CD4-positive, CD25-positive, alpha-beta regulatory T cell (primary cell): ENCODE measurements around the gene SPRY1. TPM values are rescaled to one million over a fixed set of nuclear protein-coding genes. Genes with fewer than 3 reads are reported as not detected.

Source experiments
- ATAC-seq, 2 donors: fragments of 150-1000 bp; cut with Tn5 transposase; one replicate each; pipeline ENCODE4 v1.10.0; 2021; ENCODE audit warnings: low read depth in 2 of 2, moderate number of reproducible peaks in 2 of 2, moderate library complexity in 1 of 2
- DNase-seq, 3 donors: peaks; one replicate each; pipeline versions ENCODE4 v3.0.0 to v3.0.0-alpha.2; 2012 to 2022; ENCODE audit warnings: mixed read lengths in 1 of 3
- H3K27ac ChIP-seq: one replicate; pipeline ENCODE4 v1.7.0; 2013; ENCODE audit warnings: mild to moderate bottlenecking, low read length; ENCODE audit not compliant: insufficient read depth, poor library complexity, severe bottlenecking
- H3K27me3 ChIP-seq: one replicate; pipeline ENCODE4 v1.7.0; 2013; ENCODE audit warnings: low read length; ENCODE audit not compliant: control insufficient read depth, insufficient read depth
- H3K36me3 ChIP-seq: one replicate; pipeline ENCODE4 v1.7.0; 2013; ENCODE audit warnings: mild to moderate bottlenecking, low read length, moderate library complexity; ENCODE audit not compliant: control insufficient read depth, insufficient read depth
- H3K4me1 ChIP-seq: 2 replicates; pipeline ENCODE4 v1.7.0; 2013; ENCODE audit warnings: mild to moderate bottlenecking, low read length; ENCODE audit not compliant: insufficient read depth, control insufficient read depth, poor library complexity, severe bottlenecking
- H3K4me3 ChIP-seq: one replicate; pipeline ENCODE4 v1.7.0; 2013; ENCODE audit warnings: low read depth, mild to moderate bottlenecking, low read length, moderate library complexity
- H3K9me3 ChIP-seq, 2 experiments: 1 replicate in 1 of 2; 2 replicates in 1 of 2; pipeline ENCODE4 v1.7.0; 2013; ENCODE audit warnings: low read length in 2 of 2, mild to moderate bottlenecking in 1 of 2, moderate library complexity in 1 of 2; ENCODE audit not compliant: control insufficient read depth in 2 of 2
- H3K27ac Mint-ChIP-seq, 3 donors: one replicate each; pipeline ENCODE4 v1.8.0; 2020 to 2022; ENCODE audit warnings: mild to moderate bottlenecking in 3 of 3, mixed read lengths in 3 of 3, moderate library complexity in 2 of 3
- H3K27me3 Mint-ChIP-seq: one replicate; pipeline ENCODE4 v1.8.0; 2022; ENCODE audit warnings: mild to moderate bottlenecking, mixed read lengths
- H3K36me3 Mint-ChIP-seq: one replicate; pipeline ENCODE4 v1.8.0; 2020; ENCODE audit warnings: mixed read lengths
- H3K4me1 Mint-ChIP-seq, 4 donors: one replicate each; pipeline ENCODE4 v1.8.0; 2020 to 2022; ENCODE audit warnings: mixed read lengths in 4 of 4, mild to moderate bottlenecking in 1 of 4
- H3K4me3 Mint-ChIP-seq, 4 donors: one replicate each; pipeline ENCODE4 v1.8.0; 2020 to 2022; ENCODE audit warnings: mild to moderate bottlenecking in 4 of 4, mixed read lengths in 4 of 4, moderate library complexity in 3 of 4
- H3K9me3 Mint-ChIP-seq, 7 donors: one replicate each; pipeline ENCODE4 v1.8.0; 2020 to 2022; ENCODE audit warnings: mixed read lengths in 7 of 7, mild to moderate bottlenecking in 3 of 7, moderate library complexity in 2 of 7
- polyA plus RNA-seq, 4 donors: library from polyadenylated mRNA; unstranded; fragments of 300-500 nt; fragmentation: Illumina TruSeq; gene quantifications; one replicate each; pipeline ENCODE4 v1.2.3, GENCODE V29; 2021
- total RNA-seq: library from RNA; stranded (reverse); gene quantifications from one replicate; pipeline ENCODE4 v1.2.3, GENCODE V29; 2022

SPRY1 gene
- total and polyA plus RNA-seq, 5 donors from 2014 or later = 2.0 to 6.4 (median 4.4) TPM

DNA sequence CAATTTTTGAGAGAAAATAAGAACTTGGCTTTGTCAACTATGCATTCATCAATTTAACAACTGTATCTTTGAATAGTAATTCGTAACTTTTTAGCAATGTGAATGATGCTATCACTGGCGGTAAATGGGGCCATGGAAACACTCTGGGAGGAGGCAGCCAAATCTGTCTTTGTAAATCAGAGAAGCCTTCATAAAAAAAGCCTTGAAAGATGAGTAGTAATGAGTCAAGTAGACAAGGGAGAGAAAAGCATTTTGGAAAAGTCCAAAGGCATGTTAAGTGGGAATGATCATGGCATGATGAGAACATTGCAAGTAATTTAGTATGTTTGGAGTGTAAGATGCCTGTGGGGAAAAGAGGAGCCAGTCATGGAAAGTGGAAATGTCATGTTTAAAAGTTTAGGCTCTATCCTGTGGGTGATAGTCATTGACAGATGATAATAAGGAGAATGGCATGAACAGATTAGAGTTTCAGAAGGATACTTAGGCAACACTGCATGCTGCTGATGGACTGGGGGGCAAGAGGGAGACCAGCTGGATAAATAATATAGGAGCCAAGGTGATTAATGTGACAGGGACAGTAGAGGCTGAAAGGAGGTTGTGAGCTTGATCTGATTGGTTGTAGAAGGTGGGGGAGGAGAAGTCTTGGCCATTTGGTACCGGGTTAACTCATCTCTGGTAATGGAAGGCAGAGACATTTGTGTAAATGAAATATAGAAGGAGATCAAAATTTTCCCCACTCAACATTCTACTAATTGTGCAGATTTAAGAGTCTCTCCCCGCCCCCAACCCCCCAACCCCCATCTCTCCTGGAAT, 16.3 kb downstream of the SPRY1 start:
- H3K4me1 Mint-ChIP-seq = peaks cover 6 to 20% (median 12%) of the 10 kb centered on the region in 4 donors
- ATAC-seq (no peak), DNase-seq (no peak)
- H3K27ac Mint-ChIP-seq = peak overlapping the region in 2 of 3 donors; percentile 45 to 77
- H3K36me3 ChIP-seq = no peaks in the 10 kb centered on the region
- H3K27ac ChIP-seq = no peak overlapping the region
- peaks cover 0 to 3% (median 0%) of the 10 kb centered on the region in 7 donors for H3K9me3 Mint-ChIP-seq
- H3K27me3 ChIP-seq = no peaks in the 10 kb centered on the region
- peaks cover 4% of the 10 kb centered on the region for H3K36me3 Mint-ChIP-seq
- no peak overlapping the region for H3K4me3 Mint-ChIP-seq
- no peaks in the 10 kb centered on the region for H3K9me3 ChIP-seq
- H3K27me3 Mint-ChIP-seq = no peaks in the 10 kb centered on the region
- no peaks in the 10 kb centered on the region for H3K4me1 ChIP-seq
- H3K4me3 ChIP-seq = no peak overlapping the region

DNA sequence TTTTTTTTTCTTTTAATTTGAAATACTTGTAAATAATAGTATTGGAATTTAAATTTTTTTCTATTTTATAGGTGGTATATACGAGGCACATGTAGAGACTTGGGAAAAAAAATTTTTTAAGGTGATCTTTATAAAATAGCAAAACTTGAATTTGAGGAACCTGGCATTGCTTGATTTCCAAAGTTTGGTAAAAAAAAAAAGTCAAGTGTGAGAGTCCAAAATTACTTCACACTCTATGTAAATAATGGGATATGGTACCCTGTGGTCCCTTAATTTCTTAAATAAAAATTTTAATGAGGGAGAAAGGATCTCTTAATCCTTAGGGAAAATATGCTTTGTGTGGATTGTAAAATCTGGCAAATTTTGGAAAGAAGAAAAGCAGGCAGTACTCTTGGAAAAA, 19.0 kb downstream of the SPRY1 start:
- DNase-seq (no peak), ATAC-seq (no peak)
- Histone ChIP-seq H3K4me1 (no peaks in the 10 kb centered on the region), H3K27me3 (no peaks in the 10 kb centered on the region), H3K27ac (no peak overlapping the region), H3K4me3 (no peak overlapping the region), H3K9me3 (no peaks in the 10 kb centered on the region), H3K36me3 (no peaks in the 10 kb centered on the region)
- Mint-ChIP-seq H3K27me3 (peaks cover 4% of the 10 kb centered on the region), H3K36me3 (peaks cover 4% of the 10 kb centered on the region), H3K4me3 (no peak overlapping the region), H3K4me1 (peaks cover 6 to 33% (median 14%) of the 10 kb centered on the region in 4 donors), H3K27ac (no peak overlapping the region), H3K9me3 (peaks cover 0 to 3% (median 0%) of the 10 kb centered on the region in 7 donors)

DNA sequence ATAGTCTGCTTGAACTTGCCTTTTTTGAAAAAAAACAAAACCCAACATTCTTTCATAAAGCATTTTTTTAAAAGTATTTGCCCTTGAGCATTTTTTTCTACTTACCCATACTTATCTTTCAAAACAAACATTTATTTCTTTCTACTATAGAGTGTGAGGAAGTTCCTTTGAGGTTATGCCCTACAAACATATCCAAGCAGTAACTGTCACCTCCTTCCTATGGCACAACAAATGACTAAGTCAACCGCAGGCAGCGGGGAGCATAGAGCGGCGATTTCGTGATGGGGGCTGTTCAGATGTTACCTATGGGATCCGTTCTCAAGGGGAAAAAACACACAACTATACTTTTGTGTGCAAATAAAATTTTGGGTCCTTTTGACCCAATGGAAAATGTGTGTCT, 19.4 kb downstream of the SPRY1 start:
- Mint-ChIP-seq H3K4me1 (peaks cover 6 to 35% (median 16%) of the 10 kb centered on the region in 4 donors), H3K27ac (no peak overlapping the region), H3K9me3 (peaks cover 0 to 3% (median 0%) of the 10 kb centered on the region in 7 donors), H3K27me3 (peaks cover 4% of the 10 kb centered on the region), H3K4me3 (no peak overlapping the region), H3K36me3 (peaks cover 4% of the 10 kb centered on the region)
- Histone ChIP-seq H3K27me3 (no peaks in the 10 kb centered on the region), H3K4me1 (no peaks in the 10 kb centered on the region), H3K9me3 (no peaks in the 10 kb centered on the region), H3K4me3 (no peak overlapping the region), H3K36me3 (no peaks in the 10 kb centered on the region), H3K27ac (no peak overlapping the region)
- DNase-seq (peak in 1 of 3 donors; percentile 13), ATAC-seq (peak in 1 of 2 donors; percentile 44)

DNA sequence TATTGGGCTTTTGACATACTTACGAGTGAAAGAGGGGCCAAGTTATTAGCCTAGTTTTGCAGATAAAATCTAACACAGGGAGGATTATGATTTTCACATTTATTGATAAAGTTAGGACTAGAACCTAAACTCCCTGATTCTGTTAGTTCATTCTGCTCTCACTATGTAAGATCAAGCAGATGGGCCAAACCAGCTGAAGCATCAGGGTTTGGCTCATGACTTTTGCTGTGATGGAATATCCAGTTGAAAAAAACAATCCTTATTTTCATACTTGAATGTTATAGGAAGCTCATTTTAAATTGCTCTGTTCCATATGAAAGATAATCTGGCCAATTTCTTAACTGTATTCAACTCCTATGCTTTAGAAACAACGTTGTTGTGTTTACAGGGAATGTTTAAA, 21.2 kb downstream of the SPRY1 start:
- Mint-ChIP-seq H3K36me3 (peaks cover 4% of the 10 kb centered on the region), H3K4me1 (peaks cover 10 to 42% (median 21%) of the 10 kb centered on the region in 4 donors), H3K9me3 (peaks cover 0 to 3% (median 0%) of the 10 kb centered on the region in 7 donors), H3K27me3 (peaks cover 4% of the 10 kb centered on the region), H3K27ac (no peak overlapping the region), H3K4me3 (no peak overlapping the region)
- no peak overlapping the region for H3K4me3 ChIP-seq
- H3K9me3 ChIP-seq = no peaks in the 10 kb centered on the region
- no peak overlapping the region for H3K27ac ChIP-seq
- DNase-seq = no peak
- H3K4me1 ChIP-seq = peaks cover 3% of the 10 kb centered on the region
- no peak for ATAC-seq
- no peaks in the 10 kb centered on the region for H3K36me3 ChIP-seq
- no peaks in the 10 kb centered on the region for H3K27me3 ChIP-seq

DNA sequence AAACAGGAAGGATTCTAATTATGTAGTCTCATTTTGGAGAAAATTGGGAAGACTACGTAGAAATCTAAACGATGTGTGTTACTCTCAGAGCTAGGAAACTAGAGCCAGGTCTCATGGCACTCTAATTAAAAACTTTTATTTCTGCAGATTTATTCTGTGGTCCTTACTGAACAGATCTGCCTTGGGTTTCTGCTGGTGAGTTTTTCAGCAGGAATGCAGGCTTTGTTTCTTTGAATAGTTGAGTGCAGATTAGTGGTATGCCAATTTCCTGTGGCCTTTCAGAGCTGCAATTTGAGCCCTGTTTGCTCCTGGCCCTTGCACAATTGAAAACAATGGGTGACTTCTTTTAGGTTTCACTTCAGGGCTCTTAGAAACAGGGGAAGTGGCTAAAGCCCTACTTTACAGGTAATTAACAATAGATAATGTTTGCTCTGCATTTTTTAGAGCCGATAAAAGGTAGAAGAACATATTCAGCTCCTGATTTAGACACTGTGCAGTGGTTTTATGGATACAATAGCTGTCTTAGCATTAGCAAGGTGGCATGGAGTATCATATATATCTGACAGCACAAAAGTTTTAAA, 21.8 kb downstream of the SPRY1 start:
- no peaks in the 10 kb centered on the region for H3K27me3 ChIP-seq
- peaks cover 0 to 3% (median 0%) of the 10 kb centered on the region in 7 donors for H3K9me3 Mint-ChIP-seq
- no peak overlapping the region for H3K4me3 ChIP-seq

DNA sequence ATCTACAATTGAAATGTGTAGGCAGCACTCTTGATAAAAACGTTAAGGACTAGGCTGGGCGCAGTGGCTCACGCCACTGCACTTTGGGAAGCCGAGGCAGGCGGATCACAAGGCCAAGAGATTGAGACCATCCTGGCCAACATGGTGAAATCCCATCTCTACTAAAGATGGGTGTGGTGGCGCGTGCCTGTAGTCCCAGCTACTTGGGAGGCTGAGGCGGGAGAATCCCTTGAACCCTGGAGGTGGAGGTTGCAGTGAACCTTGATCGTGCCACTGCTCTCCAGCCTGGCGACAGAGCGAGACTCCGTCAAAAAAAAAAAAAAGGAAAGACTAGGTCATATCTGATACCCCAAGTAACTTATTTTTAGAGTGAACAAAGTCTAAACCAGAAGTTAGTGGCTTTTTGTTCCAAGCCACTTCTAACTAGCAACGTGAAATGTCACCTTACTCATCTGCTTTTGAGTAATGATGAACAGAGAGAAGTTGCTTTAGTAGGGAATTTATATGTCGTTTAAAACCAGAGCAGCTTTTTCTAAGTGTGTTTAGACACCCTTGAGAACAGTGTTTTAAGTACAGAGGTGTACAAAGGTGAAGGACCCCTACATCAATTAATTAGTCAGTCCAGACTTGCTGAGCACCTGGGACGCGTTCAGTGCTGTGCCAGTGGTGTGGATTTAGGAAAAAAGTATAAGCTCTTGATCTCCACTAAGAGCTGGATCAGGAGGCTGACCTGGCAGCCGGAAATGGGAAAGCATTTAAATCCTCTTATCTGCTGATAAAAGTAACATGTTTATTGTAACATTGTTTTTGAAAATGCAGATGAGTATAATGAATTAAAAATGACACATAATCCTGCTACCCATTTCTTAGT, 23.5 kb downstream of the SPRY1 start:
- peaks cover 3% of the 10 kb centered on the region for H3K4me1 ChIP-seq
- Mint-ChIP-seq H3K27me3 (peaks cover 8% of the 10 kb centered on the region), H3K27ac (no peak overlapping the region), H3K36me3 (no peaks in the 10 kb centered on the region), H3K4me1 (peaks cover 7 to 43% (median 18%) of the 10 kb centered on the region in 4 donors), H3K4me3 (peak overlapping the region in 1 of 4 donors; percentile 68), H3K9me3 (peaks cover 0 to 1% (median 0%) of the 10 kb centered on the region in 7 donors)
- ATAC-seq = no peak
- no peak overlapping the region for H3K27ac ChIP-seq
- no peak for DNase-seq
- H3K9me3 ChIP-seq = no peaks in the 10 kb centered on the region
- no peaks in the 10 kb centered on the region for H3K36me3 ChIP-seq
- H3K27me3 ChIP-seq = no peaks in the 10 kb centered on the region
- no peak overlapping the region for H3K4me3 ChIP-seq

More for the DNA sequence above, 21.8 kb downstream of the SPRY1 start:
- H3K4me3 Mint-ChIP-seq = no peak overlapping the region
- DNase-seq (peak in 1 of 3 donors; percentile 36), ATAC-seq (no peak)
- H3K36me3 Mint-ChIP-seq = no peaks in the 10 kb centered on the region
- peaks cover 7 to 39% (median 18%) of the 10 kb centered on the region in 4 donors for H3K4me1 Mint-ChIP-seq
- no peaks in the 10 kb centered on the region for H3K36me3 ChIP-seq
- peak overlapping the region in 1 of 3 donors; percentile 27 for H3K27ac Mint-ChIP-seq
- H3K9me3 ChIP-seq = no peaks in the 10 kb centered on the region
- H3K27me3 Mint-ChIP-seq = peaks cover 6% of the 10 kb centered on the region
- peaks cover 3% of the 10 kb centered on the region for H3K4me1 ChIP-seq
- H3K27ac ChIP-seq = no peak overlapping the region

DNA sequence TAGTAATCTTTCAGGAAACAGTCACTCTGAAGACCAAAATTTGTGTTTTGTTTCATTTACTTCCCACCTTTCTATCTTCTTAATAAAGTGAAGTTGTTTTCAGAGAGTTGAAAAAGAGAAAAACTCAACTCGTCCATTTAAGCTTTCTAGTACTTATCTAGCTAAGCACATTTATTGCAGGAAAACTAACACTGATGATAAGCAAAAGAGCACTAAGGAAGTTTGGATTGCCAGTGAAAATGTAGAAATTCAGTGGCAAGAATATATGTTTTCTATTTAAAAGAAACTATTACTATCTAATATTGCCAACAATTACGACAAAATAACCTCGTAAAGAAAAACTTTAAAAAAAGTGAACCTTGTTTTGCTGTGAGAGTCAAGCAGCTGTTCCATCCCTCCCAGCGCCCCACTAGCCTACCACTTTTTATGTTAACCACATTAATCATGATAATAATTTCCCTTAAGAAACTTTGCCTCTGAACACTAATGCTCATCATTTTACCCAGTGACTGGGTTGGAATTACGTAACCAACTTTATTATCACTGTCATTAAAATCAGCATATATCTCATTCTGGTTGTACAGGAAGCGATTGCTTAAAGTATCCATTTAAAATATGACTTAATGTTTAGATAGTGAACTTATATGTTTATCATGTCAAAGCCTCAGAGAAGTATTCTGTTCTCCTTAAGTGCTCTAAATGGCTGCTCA, 24.8 kb downstream of the SPRY1 start:
- H3K4me3 ChIP-seq = peak overlapping the region; percentile 78
- H3K4me3 Mint-ChIP-seq = peak overlapping the region; percentile 39 to 90 (median 82)
- peaks cover 0 to 1% (median 0%) of the 10 kb centered on the region in 7 donors for H3K9me3 Mint-ChIP-seq
- peaks cover 3% of the 10 kb centered on the region for H3K4me1 ChIP-seq
- H3K27me3 ChIP-seq = no peaks in the 10 kb centered on the region
- peaks cover 6 to 39% (median 18%) of the 10 kb centered on the region in 4 donors for H3K4me1 Mint-ChIP-seq
- ATAC-seq = peak; percentile 51 to 59
- H3K9me3 ChIP-seq = no peaks in the 10 kb centered on the region
- peaks cover 8% of the 10 kb centered on the region for H3K27me3 Mint-ChIP-seq
- no peaks in the 10 kb centered on the region for H3K36me3 ChIP-seq
- peak overlapping the region; percentile 67 for H3K27ac ChIP-seq
- no peaks in the 10 kb centered on the region for H3K36me3 Mint-ChIP-seq
- DNase-seq = peak in 2 of 3 donors; percentile 29 to 34
- H3K27ac Mint-ChIP-seq = peak overlapping the region in 2 of 3 donors; percentile 73 to 90
